Upper lobe of right lung (tissue), 1 donor: ENCODE data around the gene GTF3C6. TPM values are rescaled to one million over a fixed set of nuclear protein-coding genes. Genes with fewer than 3 reads are reported as not detected.

Experiments
- ATAC-seq: fragments of 200-7000 bp; cut with Tn5 transposase; one replicate; pipeline ENCODE4 v1.9.1; 2020; ENCODE audit warnings: mild to moderate bottlenecking, moderate library complexity
- DNase-seq: peaks from one replicate; pipeline ENCODE4 v3.0.0-alpha.2; 2020
- H3K27ac ChIP-seq: fragments of 200-600 bp; one replicate; pipeline ENCODE4 v1.8.0; 2022
- H3K27me3 ChIP-seq: fragments of 200-600 bp; one replicate; pipeline ENCODE4 v1.8.0; 2022; ENCODE audit warnings: mild to moderate bottlenecking
- H3K36me3 ChIP-seq: fragments of 200-600 bp; one replicate; pipeline ENCODE4 v1.8.0; 2022
- H3K4me1 ChIP-seq: fragments of 200-600 bp; one replicate; pipeline ENCODE4 v1.8.0; 2022
- H3K4me3 ChIP-seq: fragments of 200-600 bp; one replicate; pipeline ENCODE4 v1.8.0; 2022; ENCODE audit warnings: mild to moderate bottlenecking
- H3K9me3 ChIP-seq: fragments of 200-600 bp; one replicate; pipeline ENCODE4 v1.8.0; 2022
- intact Hi-C: fragments of 100-400 bp; cut with DNase I; formaldehyde crosslinking; loops from one replicate; pipeline ENCODE4 v1.11.0; 2022
- total RNA-seq: library from RNA; stranded (reverse); fragmentation: NEBNext Ultra II Directional; extraction: Animal tissue kit (Norgen Biotek cat#: 25700); gene quantifications from one replicate; pipeline ENCODE4 v1.2.1, GENCODE V29; 2021
- TF ChIP-seq, protein P1 (sequence below): fragments of 200-600 bp; IDR thresholded peaks from one replicate; pipeline ENCODE4 v1.8.0; 2022; ENCODE audit warnings: antibody characterized with exemption
- donor health status: DM: no; HTN: yes; CAD: no; lungs with severe emphysema.

Gene GTF3C6
- total RNA-seq, 1 donor from 2014 or later, result 47.5 TPM

GRCh38 chr6:110938171-110938570, 20.3 kb upstream of the GTF3C6 start:
- DNase-seq (no peak), ATAC-seq (no peak)
- TF ChIP-seq, protein P1, sequence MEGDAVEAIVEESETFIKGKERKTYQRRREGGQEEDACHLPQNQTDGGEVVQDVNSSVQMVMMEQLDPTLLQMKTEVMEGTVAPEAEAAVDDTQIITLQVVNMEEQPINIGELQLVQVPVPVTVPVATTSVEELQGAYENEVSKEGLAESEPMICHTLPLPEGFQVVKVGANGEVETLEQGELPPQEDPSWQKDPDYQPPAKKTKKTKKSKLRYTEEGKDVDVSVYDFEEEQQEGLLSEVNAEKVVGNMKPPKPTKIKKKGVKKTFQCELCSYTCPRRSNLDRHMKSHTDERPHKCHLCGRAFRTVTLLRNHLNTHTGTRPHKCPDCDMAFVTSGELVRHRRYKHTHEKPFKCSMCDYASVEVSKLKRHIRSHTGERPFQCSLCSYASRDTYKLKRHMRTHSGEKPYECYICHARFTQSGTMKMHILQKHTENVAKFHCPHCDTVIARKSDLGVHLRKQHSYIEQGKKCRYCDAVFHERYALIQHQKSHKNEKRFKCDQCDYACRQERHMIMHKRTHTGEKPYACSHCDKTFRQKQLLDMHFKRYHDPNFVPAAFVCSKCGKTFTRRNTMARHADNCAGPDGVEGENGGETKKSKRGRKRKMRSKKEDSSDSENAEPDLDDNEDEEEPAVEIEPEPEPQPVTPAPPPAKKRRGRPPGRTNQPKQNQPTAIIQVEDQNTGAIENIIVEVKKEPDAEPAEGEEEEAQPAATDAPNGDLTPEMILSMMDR, result no peak
- intact Hi-C loops, result no loop called here
- H3K9me3 ChIP-seq, result no peaks in the 10 kb centered on the region
- H3K27me3 ChIP-seq, result no peaks in the 10 kb centered on the region
- no peak overlapping the region for H3K27ac ChIP-seq
- H3K36me3 ChIP-seq, result no peaks in the 10 kb centered on the region
- no peak overlapping the region for H3K4me3 ChIP-seq
- no peaks in the 10 kb centered on the region for H3K4me1 ChIP-seq

- Histone ChIP-seq H3K36me3 (no peaks in the 10 kb centered on the region), H3K27me3 (no peaks in the 10 kb centered on the region), H3K4me3 (no peak overlapping the region), H3K4me1 (no peaks in the 10 kb centered on the region), H3K27ac (no peak overlapping the region), H3K9me3 (no peaks in the 10 kb centered on the region)
- DNase-seq, result no peak
- TF ChIP-seq, protein P1, result no peak
- intact Hi-C loops, result no loop called here
- no peak for ATAC-seq
These were observed 18.9 kb upstream of the GTF3C6 start for GRCh38 chr6:110939429-110940200.

- TF ChIP-seq, protein P1, result no peak
- DNase-seq (no peak), ATAC-seq (peak; percentile 86)
- no peaks in the 10 kb centered on the region for H3K9me3 ChIP-seq
- no peaks in the 10 kb centered on the region for H3K4me1 ChIP-seq
- H3K27me3 ChIP-seq, result no peaks in the 10 kb centered on the region
- no peak overlapping the region for H3K27ac ChIP-seq
- H3K36me3 ChIP-seq, result no peaks in the 10 kb centered on the region
- intact Hi-C loops, result no loop called here
- no peak overlapping the region for H3K4me3 ChIP-seq
These were observed 13.8 kb upstream of the GTF3C6 start for GRCh38 chr6:110944681-110945151.

- Histone ChIP-seq H3K27me3 (no peaks in the 10 kb centered on the region), H3K4me3 (no peak overlapping the region), H3K4me1 (no peaks in the 10 kb centered on the region), H3K27ac (no peak overlapping the region), H3K36me3 (no peaks in the 10 kb centered on the region), H3K9me3 (no peaks in the 10 kb centered on the region)
- TF ChIP-seq, protein P1, result no peak
- DNase-seq (no peak), ATAC-seq (no peak)
- intact Hi-C loops, result no loop called here
These were observed 12.0 kb upstream of the GTF3C6 start for GRCh38 chr6:110946498-110946897.

DNA sequence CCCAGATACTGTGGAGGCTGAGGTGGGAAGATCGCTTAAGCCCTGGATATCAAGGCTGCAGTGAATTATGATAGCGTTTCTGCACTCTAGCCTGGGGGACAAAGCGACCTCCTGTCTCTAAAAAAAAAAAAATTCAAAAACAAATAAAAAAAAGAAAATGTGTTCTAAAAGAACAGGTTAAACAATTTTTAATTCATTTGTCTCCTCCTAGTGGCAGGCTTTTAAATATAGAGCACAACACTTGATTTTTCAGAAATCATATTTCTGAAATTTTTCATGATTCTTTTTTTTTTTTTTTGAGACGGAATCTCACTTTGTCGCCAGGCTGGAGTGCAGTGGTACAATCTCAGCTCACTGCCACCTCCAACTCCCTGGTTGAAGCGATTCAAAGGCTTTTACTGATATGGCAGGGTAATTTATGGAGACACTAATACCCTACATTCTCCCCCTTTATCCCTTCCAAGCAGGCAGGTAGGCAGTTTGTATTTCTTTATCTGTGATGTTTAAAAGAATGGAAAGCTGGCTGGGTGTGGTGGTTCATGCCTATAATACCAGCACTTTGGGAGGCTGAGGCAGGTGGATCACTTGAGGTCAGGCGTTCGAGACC, 8.7 kb upstream of the GTF3C6 start:
- no peaks in the 10 kb centered on the region for H3K27me3 ChIP-seq
- no peak for DNase-seq
- intact Hi-C loops, result loop anchor here (5.0 kb wide), 2 partner anchors 267 to 422 kb away; no protein-coding TSS in a partner anchor
- TF ChIP-seq, protein P1, result peak; percentile 64
- H3K4me1 ChIP-seq, result no peaks in the 10 kb centered on the region
- ATAC-seq, result no peak
- H3K4me3 ChIP-seq, result no peak overlapping the region
- no peaks in the 10 kb centered on the region for H3K9me3 ChIP-seq
- no peak overlapping the region for H3K27ac ChIP-seq
- no peaks in the 10 kb centered on the region for H3K36me3 ChIP-seq
